GM19240 (cell line): Measurements from ENCODE around the gene FARP2.
A peak's percentile ranks its signal among the peaks of the same experiment; 100 is the strongest.
"Not testable (repeated sequence)": the region's sequence is repeated elsewhere in the genome, so short reads cannot be mapped to it uniquely, and the experiment has no call there.

Source experiments
- DNase-seq: peaks from one replicate; pipeline ENCODE4 v3.0.0; 2011; ENCODE audit warnings: low spot score; ENCODE audit not compliant: insufficient read length

The FARP2 gene

DNA sequence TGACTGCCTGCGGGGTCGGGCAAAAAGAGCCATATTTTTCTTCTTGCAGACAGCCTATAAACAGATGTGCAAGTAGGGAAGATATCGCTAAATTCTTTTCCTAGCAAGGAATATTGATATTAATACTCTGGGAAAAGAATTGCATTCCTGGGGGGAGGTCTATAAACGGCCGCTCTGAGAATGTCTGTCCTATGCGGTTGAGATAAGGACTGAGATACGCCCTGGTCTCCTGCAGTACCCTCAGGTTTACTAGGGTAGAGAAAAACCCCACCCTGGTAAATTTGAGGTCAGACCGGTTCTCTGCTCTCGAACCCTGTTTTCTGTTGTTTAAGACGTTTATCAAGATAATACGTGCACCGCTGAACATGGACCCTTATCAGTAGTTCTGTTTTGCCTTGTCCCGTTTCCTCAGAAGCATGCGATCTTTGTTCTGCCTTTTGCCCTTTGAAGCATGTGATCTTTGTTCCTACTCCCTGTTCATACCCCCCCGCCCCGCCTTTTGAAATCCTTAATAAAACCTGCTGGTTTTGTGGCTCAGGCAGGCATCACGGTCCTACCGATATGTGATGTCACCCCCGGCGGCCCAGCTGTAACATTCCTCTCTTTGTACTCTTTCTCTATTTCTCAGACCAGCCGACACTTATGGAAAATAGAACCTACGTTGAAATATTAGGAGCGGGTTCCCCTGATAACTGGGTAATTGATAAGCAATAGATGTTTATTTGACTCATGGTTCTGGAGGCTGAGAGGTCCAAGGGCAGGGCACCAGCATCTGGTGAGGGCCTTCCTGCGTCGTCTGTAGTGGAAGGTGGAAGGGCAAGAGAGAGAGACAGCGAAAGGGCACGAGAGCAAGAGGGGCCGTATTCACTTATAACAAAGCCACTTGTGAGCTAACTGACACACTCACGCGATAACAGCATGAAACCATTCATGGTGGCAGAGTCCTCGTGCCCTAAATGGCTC is 170.0 kb downstream of the FARP2 start:
- not testable (repeated sequence) for DNase-seq

- no peak for DNase-seq
Observed at GRCh38 chr2:241530571-241530970, 174.5 kb downstream of the FARP2 start.

- no peak for DNase-seq
Observed at GRCh38 chr2:241531161-241531722, 175.2 kb downstream of the FARP2 start.

DNA sequence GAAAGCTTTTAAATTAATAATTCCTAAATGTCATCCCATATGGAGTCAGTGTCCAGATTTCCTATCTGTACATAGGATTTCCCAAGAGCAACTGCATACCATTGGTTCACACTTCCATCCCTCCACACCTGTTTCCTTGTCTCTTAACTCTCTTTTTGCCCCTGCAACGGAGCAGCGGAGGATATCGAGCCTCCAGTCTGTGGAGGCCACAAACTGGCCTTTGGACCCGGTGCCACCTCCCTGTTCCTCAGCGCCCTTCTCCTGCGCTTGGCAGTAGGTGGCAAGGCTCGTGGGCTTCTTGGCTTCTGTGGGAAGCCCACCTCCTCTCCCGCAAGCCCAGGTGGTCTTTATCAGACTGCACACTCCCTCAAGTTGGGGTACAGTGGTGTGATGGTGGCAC is 176.1 kb downstream of the FARP2 start:
- no peak for DNase-seq

GRCh38 chr2:241532733-241533601 is 176.9 kb downstream of the FARP2 start:
- no peak for DNase-seq

DNA sequence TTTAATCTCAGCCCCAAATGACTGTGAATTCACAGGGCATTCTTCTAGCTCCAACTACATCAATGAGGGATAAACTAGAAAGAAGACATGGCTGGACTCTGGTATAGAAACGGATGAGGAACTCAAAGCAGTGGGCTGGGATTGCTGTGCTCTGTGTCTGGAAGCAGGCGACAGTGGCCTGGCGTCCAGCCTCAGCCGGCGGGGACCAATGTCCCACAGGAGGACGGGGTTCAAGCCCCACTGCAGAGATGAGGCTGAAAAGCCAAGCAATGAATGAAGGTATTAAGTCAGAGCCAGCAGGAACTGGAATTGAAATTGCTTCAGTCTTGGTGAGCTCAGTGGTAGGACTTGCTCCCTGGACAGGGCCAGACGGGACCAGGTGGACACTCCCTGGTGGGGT is 178.2 kb downstream of the FARP2 start:
- DNase-seq, result no peak

GRCh38 chr2:241534701-241535375 is 178.8 kb downstream of the FARP2 start:
- no peak for DNase-seq

DNA sequence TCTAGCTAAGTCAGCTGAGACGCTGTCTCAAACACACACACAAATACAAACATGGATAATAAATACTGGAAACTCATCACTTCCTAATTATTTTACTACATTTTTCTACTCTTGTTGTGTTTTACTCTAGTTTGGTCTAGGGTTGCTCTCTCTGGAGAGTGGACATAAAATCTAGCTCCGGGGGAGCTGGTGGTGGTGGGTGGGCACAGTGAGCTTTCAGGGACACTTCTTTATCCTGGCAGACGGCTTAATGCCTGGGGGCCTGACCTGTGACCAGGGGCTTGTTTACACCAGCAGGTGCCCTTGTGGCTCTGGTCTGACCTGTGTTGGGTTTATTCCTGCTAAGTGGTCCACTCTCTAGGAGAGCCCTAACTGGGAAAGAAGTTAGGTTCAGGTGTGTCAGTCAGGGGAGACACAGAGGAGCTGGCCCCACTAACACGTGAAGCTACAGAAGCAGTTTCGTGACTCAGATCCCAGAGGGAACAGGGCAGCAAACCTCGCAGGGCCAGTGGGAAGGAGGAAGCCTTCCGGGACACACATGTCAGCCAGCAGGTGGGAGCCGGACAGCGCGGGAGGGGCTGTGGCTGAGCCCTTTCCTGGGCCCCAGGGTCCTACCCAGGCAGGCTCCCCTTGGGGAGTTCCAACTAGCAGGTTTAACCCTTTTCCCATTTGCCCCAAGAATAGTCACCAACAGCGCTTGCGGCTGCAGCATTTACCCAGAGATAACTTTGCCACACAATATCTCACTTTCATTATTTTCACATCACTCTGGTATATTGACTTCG is 180.0 kb downstream of the FARP2 start:
- no peak for DNase-seq

DNA sequence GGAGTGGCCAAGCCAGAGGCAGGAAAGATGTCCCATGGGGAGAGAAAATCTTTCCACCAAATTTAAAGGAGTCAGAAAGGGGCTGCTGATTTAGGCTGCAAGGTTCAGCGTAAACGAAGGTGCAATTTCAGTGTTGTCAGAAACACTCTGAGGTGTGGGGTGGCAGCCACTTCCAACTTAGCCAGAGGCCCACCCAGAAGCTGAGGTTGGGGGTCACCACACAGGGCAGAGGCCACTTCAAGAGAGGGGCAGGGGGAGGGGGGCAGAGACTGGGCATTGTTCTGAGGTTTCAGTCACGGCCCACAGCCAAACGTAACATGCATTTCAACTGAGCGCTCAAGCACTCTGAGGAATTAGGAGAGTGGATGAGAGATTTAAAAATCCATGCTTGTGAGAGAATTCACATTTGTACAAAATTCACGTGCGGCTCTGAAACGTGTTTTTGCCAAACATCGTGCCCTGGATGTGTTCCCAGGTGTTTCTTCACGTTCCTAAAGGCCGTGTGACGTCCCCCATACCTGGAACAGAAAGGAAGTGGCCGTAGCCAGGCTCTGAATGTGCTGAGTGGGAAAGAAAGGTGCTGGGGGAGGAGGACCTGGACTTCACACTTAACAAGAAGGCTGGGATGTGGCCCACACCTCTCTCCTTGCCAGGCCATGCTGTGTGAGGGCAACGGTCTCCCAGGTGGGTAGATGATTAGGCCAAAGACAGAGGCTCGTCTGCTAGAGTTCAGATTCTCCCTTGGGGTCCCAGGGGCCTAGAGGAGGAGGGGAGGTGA is 182.9 kb downstream of the FARP2 start:
- peak; percentile 2 for DNase-seq

- no peak for DNase-seq
Observed at GRCh38 chr2:241539616-241540374, 183.7 kb downstream of the FARP2 start.

DNA sequence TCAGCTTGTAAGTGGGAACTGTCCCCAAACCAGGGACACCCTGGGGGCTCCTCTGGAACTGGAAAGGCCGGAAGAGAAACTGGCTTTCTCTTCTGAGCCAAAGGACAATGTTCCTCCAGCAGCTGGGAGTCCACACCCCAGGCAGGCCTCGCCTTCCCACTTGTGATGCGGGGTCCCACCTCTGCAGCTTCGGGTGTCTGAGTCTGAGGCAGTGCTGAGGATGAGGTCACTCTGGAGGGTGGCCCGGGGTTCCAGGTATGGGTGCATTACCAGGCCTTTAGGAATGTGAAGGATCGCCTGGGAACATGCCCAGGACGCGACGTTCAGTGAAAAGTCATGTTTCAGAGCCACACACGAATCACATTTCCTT is 184.3 kb downstream of the FARP2 start:
- DNase-seq, result no peak

- peak; percentile 29 for DNase-seq
Observed at GRCh38 chr2:241540771-241541561, 184.9 kb downstream of the FARP2 start.

DNA sequence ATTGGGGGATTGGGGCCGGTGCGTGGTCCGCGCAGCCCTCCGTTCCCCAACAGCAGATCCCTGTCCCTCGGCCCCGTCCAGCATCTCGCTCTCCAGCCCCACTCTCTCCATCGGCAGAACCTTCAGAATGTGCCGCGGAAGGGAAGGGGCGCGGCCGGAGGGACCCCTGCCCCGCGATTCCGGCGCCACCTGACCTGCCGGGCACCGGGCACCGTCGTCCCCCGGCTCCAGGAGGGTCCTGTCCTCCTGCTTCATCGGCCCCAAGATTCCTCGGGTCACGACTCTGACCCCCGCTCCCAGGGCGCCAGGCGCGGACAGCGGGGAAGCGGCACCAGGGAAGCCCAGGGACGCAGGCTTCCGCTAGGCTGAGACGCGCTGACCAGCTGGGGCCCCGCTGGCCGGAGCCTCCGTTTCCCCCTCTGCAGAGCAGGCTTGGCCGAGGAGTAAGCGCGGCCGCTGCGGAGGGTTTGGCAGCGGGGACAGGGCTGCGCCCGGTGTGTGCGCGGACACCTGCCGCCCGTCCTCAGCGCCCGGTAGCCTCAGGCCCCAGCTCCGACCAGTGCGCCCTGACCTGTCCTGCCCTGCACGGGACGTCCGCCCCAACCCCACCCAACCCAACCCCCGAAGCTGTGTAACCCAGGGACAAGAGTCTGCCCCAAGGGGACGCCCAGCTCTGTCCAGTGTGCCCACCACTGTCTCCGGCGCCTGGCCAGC is 185.6 kb downstream of the FARP2 start:
- no peak for DNase-seq

- DNase-seq, result peak; percentile 1
Observed at GRCh38 chr2:241542278-241542605, 186.2 kb downstream of the FARP2 start.
